ENCODE measurements around the gene CORIN.
"Not testable (repeated sequence)": the region's sequence is repeated elsewhere in the genome, so short reads cannot be mapped to it uniquely, and the experiment has no call there.

CORIN gene

GRCh38 chr4:47631161-47631560 lies 206.7 kb downstream of the CORIN start:
- no peak for DNase-seq

- DNase-seq = no peak
These were observed 213.8 kb downstream of the CORIN start for GRCh38 chr4:47624031-47624441.

GRCh38 chr4:47621181-47621580 lies 216.7 kb downstream of the CORIN start:
- DNase-seq = no peak

GRCh38 chr4:47619691-47620090 lies 218.2 kb downstream of the CORIN start:
- no peak for DNase-seq

GRCh38 chr4:47617607-47618006 lies 220.3 kb downstream of the CORIN start:
- no peak for DNase-seq

- DNase-seq = no peak
These were observed 222.5 kb downstream of the CORIN start for GRCh38 chr4:47615385-47615784.

- DNase-seq = no peak
These were observed 225.5 kb downstream of the CORIN start for GRCh38 chr4:47612116-47613023.

- DNase-seq = no peak
These were observed 231.4 kb downstream of the CORIN start for GRCh38 chr4:47606482-47606881.

GRCh38 chr4:47598896-47599295 lies 239.0 kb downstream of the CORIN start:
- no peak for DNase-seq

- no peak for DNase-seq
These were observed 239.5 kb downstream of the CORIN start for GRCh38 chr4:47598320-47598719.

GRCh38 chr4:47597696-47598095 lies 240.2 kb downstream of the CORIN start:
- DNase-seq = no peak

- DNase-seq = no peak
These were observed 247.5 kb downstream of the CORIN start for GRCh38 chr4:47590325-47590724.

GRCh38 chr4:47579235-47579634 lies 258.6 kb downstream of the CORIN start:
- DNase-seq = no peak

GRCh38 chr4:47577779-47578553 lies 259.9 kb downstream of the CORIN start:
- DNase-seq = no peak

GRCh38 chr4:47572981-47573380 lies 264.9 kb downstream of the CORIN start:
- DNase-seq = no peak

- DNase-seq = no peak
These were observed 267.1 kb downstream of the CORIN start for GRCh38 chr4:47570816-47571215.

- DNase-seq = no peak
These were observed 270.4 kb downstream of the CORIN start for GRCh38 chr4:47567511-47567910.

- DNase-seq = no peak
These were observed 270.9 kb downstream of the CORIN start for GRCh38 chr4:47566969-47567368.

- DNase-seq = no peak
These were observed 271.3 kb downstream of the CORIN start for GRCh38 chr4:47566566-47566965.

- no peak for DNase-seq
These were observed 275.6 kb downstream of the CORIN start for GRCh38 chr4:47562297-47562696.

- no peak for DNase-seq
These were observed 276.5 kb downstream of the CORIN start for GRCh38 chr4:47561331-47561730.

GRCh38 chr4:47560682-47561081 lies 277.2 kb downstream of the CORIN start:
- DNase-seq = no peak

GRCh38 chr4:47557255-47557654 lies 280.6 kb downstream of the CORIN start:
- DNase-seq = no peak

GRCh38 chr4:47555920-47556319 lies 281.9 kb downstream of the CORIN start:
- DNase-seq = not testable (repeated sequence)

All from NCI-H2227 treated with DMSO at 0.1 percent for 48 hours (cell line).